GM10266 (cell line): Measurements from ENCODE around the gene PDHB.

Experiments
- DNase-seq: peaks from one replicate; pipeline ENCODE4 v3.0.0; 2012; ENCODE audit errors: extremely low spot score
- CTCF ChIP-seq: IDR thresholded peaks from 2 replicates; pipeline ENCODE4 v1.5.1; 2012; ENCODE audit warnings: mild to moderate bottlenecking, low read depth; ENCODE audit not compliant: control insufficient read depth, insufficient read depth; ENCODE audit errors: missing control alignments

PDHB gene

GRCh38 chr3:58398669-58399333 is 34.8 kb downstream of the PDHB start:
- no peak for DNase-seq
- TF ChIP-seq CTCF, result no peak

GRCh38 chr3:58394339-58394738 is 39.3 kb downstream of the PDHB start:
- no peak for DNase-seq
- TF ChIP-seq CTCF, result no peak

DNA sequence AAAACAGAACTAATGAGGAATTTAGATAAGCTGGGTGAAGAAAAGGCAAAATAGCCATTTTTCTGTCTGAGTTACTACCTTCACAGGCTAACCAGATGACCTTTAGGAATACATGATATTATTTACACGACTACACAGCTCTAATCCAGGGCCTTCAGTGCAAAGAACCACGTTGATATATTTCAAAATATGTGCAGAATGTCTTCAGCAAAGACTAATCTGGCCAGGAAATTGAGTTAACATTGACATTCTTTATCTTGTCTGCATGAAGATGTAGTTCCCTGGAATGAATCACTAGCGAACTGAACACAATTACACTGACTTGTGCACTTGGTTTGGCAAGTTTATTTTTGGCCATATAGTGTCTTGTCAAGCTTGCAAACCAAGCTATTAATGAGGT is 41.5 kb downstream of the PDHB start:
- no peak for DNase-seq
- no peak for TF ChIP-seq CTCF

- TF ChIP-seq CTCF, result no peak
- no peak for DNase-seq
These were observed 42.3 kb downstream of the PDHB start for GRCh38 chr3:58391156-58391865.

- no peak for DNase-seq
- TF ChIP-seq CTCF, result no peak
These were observed 45.0 kb downstream of the PDHB start for GRCh38 chr3:58388550-58389091.

GRCh38 chr3:58387650-58388546 is 45.7 kb downstream of the PDHB start:
- TF ChIP-seq CTCF, result no peak
- no peak for DNase-seq
